GM21515 (cell line): ENCODE results near the gene STAT6.
"Not testable (repeated sequence)": the region's sequence is repeated elsewhere in the genome, so short reads cannot be mapped to it uniquely, and the experiment has no call there.

Source experiments
- ATAC-seq: cut with Tn5 transposase; IDR thresholded peaks from one replicate; pipeline ENCODE4 v1.9.1; 2021; ENCODE audit not compliant: unreplicated experiment

Gene STAT6

DNA sequence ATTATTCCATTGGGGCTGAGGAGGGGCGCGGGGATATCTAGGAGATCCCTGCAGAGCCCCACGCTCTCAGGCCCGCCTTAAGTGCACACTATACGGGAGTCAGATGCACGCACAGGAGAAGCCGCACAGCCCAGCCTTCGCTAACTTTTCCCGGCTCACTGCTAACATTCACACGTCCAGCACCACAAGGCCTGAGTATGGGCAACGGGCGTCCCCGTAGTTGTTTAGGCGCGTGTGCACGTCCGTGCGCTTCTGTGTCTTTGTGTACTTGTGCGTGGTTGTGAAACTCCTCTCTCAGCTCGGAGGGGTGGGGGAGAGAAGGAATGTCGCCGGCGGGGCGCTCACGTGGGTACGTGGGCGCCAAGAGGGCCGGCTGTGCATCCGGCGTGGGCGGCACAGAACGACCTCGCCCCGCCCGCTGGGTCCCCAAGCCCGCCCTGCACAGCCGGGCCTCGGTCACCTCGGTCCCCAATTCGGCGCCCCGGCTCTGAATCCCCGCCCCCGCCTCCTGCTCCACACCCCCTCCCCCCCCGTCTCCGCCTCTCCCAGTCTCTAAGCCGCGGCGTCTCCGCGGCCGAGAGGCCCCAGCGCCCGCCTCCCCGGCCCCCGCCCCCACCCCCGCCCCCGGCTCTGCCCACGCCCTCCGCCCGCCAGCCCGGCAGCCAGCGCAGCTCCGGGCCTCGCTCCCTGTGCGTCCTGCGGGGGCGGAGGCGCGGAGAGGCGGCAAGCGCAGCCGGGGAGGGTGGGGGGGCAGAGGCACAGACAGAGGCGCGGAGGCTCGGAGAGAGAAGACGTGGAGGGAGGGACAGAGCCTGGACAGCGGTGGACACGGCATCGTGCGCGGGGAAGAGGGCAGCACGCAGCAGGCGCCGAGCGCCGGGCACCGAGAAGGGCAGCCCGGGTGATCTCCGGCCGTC is 22.6 kb downstream of the STAT6 start, which contains the start of gene NAB2:
TSS of gene NAB2 (plus strand) at position 761 of the 917 bp plus-strand sequence. CDS start 158 bp downstream, outside the sequence.
- peak; percentile 57 for ATAC-seq

DNA sequence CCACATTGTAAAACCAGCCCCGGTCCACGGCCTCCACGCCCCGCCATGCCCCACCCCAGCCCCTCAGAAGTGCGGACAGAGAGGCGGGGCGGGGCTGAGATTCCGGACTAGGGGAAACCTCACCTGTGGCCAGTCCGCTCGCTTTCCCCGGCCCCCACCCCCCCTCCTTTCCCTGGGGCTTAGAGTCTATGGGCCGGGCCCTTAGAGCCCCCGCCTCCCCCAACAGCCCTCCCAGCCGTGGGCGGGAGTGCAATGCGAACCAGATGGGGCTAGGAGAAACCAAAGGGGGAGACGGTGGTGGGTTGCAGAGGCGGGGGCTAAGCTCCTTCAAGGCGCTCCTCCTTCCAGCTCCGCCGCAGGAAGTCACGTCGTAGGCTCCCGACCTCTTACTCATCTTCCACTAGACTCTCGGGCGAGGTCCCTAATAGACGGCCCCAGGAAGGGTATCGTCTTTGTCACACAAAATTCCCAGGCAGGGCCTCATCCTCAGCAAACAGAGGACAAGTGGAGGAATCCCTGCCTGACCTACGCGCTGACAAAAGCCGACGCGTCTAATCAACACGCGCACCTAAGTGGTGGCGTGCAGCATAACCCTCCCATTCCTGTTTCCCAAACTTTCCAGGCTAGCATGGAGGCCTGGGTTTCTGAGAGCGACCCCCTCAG is 23.3 kb downstream of the STAT6 start:
- ATAC-seq = peak; percentile 29

DNA sequence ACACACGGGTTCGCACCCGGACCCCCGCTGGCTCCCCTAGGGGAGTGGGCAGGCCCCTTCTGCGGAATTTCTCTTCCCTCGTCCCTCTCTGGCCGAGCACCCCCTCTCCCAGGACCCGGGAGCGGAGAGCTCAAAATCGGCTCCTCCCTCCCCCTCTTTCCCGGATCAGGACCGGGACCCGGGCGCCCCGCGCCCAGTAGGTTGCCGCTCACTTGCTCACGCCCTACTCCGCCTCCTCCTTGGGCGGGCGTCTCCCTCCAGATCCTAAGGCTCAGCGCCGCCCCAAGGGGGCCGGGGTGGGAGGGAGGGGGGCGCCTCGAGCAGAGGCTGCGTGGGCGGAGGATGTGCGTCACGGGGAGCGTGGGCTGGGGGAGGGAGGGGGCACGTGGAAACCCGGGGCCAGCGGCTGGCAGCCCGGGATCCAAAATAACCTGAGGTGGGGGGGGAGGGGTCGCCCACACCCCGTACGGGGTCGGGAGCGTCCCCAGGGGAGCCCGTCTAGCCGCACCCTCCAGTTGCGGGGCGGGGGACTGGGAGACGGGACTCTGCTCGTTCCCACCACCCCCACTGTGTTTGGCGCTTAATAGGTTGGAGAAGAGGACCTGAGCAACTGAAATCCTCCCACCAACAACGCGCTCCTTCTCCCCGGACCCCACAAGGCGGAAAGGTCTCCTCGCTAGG is 24.0 kb downstream of the STAT6 start:
- peak; percentile 26 for ATAC-seq

DNA sequence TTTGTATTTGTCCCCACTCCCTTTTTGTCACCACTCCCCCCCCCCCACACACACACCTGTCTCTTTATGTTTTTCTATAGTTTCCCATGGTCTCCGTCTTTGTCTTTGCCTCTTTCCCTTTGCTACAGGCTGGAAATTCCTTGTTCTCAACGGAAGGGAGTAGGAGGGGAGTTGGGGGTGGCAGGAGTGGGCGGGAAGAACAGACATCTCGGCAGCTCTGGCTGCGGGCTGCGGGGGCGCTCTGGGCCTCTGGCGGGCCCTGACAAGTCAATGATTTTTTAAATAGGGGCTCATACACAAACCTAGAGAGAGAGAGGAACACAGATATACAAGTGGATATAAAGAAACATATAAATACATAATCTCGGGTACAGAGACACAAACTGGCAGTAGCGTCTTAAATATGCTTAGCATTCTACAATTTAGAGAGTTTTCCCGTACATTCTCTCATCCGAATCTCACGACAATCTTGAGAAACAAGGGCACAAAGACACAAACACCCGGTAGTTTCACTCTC is 24.6 kb downstream of the STAT6 start:
- no peak for ATAC-seq

DNA sequence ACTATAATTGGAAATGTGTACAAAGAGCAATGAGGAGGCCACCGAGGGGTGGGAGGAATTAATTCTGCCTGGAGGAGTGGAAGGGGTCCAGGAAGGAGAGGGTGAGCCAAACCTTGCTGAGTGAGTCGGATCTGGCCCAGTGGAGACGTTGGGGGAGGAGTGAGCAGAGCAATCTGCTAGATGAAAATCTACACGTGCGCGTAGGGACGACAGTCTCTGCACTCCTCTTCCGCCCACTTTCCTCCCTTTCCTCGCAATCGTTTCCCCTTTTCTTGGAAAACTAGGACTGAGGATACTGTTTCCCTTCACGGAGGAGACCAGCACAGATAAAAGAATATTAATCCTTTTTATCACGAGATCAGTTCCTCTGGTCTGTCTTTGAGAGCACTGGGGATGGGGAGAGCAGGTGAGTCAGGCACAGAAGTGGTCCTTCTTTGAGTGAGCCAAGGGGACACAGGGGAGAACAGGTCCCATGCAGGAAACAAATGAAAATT is 25.1 kb downstream of the STAT6 start:
- ATAC-seq = no peak

DNA sequence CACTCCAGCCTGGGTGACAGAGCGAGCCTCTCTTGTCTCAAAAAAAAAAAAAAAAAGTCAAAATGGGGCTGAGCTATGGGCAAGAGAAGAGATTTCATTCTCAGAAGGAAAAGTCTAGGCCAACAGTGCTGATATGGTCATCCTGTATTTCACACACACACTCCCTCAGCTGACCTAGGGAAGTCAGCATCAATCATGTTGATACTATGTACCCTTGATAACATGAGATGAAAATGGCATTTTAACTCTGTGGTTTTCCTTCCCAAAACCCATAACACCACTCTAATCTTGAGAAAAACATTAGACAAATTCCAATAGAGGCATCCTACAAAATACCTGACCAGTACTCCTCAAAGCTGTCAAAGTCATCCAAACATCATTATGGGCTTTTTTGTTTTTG is 30.3 kb downstream of the STAT6 start:
- ATAC-seq = no peak

DNA sequence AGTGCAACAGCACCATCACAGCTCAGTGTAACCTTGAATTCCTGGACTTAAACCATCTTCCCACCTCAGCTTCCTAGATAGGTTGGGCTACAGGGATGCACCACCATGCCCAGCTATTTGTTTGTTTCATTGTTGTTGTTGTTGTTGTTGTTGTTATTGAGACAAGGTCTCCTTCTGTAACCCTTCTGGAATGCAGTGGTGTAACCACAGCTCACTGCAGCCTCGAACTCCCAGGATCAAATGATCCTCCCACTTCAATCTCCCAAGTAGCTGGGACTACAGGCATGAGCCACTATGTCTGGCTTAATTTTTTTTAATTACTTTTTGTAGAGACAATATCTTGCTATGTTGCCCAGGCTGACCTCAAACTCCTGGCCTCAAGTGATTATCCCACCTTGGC is 31.3 kb downstream of the STAT6 start:
- no peak for ATAC-seq

DNA sequence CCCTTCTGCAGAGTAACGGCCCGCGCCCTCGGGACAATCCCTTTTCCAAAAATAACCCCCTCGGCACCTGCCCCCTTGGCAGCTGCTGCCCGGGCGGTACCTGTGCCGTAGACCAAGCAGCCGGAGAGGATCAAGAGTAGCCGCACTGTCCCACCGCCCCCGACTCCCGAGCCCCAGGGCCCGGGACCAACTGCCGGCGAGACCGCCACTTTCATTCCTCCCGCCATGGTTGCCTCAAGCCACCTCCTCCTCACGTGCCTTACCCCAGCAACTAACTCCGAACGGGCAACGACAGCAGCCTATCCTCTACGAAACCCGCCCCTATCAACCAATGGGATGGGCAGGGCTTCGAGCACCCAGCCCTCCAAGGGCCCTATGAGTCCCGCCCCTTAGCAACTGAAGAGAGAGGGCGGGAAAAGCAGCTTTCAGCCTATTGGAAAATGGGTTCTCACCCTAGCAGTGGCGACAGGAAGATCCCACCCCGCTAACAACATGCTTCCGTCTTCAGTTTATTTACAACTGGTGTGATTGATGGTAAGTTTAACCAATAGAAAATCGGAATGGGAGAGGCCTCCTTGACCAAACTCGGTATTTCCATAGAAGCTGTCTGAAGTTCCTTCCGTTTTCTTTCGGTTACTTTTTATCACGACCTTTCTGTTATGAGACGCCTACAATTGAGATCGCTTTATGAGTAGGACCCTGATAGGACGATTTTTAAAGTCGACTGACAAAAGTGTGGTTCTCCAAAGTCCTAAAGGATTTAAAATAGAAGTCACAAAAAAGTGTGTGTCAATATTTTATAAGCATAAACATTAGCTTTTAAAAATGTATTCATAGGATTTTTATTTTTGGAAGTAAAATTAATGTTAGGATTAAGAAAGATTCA is 32.4 kb downstream of the STAT6 start, which contains the start of gene NEMP1:
TSS of gene NEMP1 (minus strand) at position 273 of the 886 bp plus-strand sequence. CDS start at position 227, 46 bp downstream.
- peak; percentile 97 for ATAC-seq

DNA sequence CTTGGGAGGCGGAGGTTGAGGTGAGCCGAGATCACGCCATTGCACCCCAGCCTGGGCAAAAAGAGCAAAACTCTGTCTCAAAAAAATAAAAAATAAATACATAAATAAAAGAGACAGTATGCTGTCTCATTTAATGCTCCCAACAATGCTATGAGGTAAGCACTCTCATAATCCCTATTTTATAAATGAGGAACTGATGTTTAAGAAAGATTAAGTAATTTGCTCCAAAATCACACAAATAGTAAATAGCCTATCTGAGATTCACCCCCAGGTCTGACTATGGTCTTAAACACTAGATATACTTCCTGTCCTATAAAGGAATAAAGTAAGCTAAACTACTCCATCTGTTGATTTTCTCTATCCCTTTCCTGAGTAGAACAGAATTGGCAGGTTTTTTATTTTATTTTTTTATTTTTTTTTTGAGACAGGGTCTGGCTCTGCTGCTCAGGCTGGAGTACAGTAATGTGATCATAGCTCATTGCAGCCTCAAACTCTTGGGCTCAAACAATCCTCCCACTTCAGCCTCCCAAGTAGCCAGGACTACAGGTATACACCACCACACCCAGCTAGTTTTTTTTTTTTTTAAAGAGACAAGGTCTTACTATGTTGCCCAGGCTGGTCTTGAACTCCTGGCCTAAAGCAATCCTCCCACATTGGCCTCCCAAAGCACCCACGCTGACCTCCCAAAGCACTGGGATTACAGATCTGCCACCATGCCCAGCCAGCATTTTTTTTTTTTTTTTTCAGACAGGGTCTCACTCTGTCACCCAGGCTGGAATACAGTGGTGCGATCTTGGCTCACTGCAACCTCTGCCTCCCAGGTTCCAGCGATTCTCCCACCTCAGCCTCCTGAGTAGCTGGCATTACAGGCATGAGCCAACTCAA is 37.4 kb downstream of the STAT6 start:
- ATAC-seq = not testable (repeated sequence)

DNA sequence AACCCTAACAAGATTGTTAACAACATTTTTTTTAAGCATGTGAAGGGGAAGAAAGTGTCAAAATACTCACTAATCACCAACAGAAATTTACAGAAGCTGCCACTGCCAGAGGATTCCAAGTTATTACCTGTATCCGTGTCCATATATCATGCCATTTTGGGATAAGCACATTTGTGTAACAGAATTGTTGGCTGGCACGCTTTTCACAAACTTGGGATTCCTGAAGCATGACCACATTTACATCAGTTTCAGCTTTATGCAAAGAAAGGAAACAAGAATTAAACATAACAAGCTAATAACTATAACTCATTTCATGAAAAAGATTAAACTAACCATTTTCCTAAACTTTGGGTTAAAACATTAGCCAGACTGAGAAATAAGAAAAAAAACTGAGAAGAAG is 38.5 kb downstream of the STAT6 start:
- no peak for ATAC-seq

DNA sequence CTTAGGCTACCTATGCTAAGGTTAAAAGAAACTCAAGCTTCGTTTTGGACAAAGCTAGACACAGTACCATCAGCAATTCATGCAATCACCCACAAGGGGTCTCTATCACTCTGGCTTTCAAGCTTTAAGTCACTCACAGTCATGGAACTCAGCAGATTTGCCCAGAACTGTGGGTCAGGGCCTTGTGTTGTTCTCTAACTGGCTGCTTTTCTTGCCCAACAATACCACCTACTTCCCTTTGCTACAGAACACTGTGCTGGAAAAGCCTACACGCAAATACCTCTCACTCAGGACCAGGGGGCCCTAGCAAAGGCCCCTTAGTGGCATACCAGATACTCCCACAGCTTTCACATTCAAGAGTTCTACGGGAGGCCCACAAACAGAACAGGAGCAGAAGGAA is 41.6 kb downstream of the STAT6 start:
- ATAC-seq = peak; percentile 68

DNA sequence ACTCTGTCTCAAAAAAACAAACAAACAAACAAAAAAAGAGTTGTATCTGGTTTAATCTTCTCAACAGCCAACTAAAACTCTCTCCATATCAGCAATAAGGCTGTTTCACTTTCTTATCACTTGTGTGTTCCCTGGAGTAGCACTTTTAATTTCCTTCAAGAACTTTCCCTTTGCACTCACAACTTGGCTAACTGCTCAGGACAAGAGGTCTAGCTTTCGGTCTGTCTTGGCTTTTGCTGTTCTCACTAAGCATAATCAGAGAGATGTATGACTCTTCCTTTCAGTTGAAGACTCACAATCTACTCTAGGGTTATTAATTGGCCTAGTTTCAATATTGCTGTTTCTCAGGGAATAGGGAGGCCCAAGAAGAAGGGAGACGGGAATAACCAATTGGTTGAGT is 44.9 kb downstream of the STAT6 start:
- ATAC-seq = no peak

DNA sequence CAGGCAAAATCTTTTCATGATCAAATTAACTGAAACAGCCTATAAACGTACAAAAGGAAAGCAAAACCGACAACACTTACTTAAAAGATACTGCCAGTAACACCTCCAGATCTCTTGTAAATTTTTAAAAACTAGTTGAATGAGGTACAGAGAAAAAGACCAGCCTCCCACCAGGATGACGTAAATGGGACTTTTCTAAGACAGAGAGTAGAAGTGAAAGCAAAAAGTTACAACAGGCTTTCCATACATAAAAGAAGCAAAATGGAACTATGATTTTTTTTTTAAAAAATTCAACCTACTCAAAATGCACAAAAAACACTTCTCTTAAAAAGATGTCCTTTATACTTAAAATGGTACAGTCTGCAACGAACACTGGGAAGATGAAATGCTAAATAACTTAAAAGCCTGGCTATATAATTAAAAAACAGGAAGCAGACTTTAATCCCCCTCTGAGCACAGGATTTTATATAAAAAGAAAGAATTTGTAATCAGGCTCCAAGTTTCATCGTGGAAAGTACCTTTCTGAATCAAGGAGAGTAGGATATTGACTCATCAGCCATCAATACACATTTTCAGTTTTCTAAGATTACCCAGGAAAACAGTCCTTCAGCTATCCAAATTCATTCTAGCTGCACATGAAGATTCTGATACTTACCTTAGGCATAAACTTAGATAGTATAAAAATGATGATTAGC is 47.0 kb downstream of the STAT6 start:
- ATAC-seq = peak; percentile 71

DNA sequence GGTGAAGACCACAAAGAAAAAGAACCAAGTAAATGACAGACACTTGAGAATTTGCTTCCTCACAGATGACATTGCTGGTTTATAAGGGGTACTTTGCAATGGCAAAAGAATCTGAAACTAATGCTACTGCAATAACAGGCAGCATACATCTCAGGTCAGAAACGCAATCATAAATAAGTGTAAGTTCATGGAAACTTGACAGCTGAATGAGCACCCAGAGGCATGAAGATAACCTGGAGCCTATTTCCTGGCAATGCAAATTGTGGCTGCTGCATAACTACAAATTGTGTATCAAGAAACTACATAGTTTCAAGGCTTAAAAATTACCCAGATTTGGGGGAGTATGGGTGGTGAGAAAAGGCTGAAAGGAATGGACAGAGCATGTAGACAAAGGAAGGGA is 52.7 kb downstream of the STAT6 start:
- ATAC-seq = no peak

DNA sequence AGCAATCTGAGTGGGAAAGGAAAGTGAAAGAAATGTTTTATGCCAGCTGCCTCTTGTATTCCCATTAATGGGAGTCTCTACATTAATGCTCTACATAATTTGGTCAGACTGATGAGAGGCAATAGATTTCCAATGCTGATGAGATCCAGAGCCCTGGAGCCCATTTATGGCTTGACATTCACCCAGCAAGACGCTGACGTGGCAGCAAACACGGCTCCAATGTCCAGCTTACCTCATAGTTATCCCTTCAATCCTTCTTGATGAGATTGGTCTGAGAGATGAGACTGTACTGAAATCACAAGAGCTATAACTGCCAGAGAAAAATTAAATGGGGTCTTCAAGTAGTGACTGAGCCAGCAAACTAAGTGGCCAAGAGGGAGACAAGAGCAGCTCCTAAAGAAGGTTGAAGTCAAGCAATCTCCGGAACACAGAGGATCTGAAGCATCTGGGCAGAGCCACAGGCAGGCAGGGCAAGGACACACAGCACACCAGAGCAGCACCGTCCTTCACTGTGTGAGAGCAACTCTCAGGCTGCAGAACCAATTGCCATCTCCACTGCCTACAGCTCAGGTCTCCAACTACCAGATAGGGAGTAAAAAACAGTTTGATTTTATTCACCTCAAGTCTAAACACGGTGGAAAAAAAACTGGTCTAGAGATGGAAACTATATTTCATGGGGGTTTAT is 54.0 kb downstream of the STAT6 start:
- no peak for ATAC-seq

DNA sequence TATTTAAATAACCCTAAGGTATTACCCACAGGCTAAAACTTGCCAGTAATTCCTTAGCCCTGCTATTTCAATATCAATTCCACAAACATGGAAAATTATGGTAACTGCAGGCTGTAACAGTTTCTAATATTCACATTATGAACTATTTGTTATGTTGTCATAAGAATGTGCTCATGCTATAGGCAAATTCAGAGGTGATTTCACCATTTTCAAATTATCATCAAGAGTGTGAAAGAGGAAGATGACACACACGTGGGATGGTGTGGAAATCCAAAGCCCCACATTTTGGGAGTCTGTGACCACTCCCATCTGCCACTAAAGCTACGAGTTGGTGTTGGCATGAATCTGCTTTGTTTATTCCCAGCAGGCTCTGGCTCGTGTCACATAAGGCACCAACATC is 55.3 kb downstream of the STAT6 start:
- no peak for ATAC-seq

DNA sequence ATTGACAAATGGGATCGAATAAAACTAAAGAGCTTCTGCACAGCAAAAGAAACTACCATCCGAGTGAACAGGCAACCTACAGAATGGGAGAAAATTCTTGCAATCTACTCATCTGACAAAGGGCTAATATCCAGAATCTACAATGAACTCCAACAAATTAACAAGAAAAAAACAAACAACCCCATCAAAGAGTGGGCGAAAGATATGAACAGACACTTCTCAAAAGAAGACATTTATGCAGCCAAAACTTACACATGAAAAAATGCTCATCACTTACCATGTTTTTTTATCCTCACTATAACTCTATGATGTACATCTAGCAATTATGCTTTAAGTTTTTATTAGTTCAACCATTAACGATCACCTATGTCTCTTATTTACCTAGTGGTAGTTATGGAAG is 57.3 kb downstream of the STAT6 start:
- not testable (repeated sequence) for ATAC-seq

DNA sequence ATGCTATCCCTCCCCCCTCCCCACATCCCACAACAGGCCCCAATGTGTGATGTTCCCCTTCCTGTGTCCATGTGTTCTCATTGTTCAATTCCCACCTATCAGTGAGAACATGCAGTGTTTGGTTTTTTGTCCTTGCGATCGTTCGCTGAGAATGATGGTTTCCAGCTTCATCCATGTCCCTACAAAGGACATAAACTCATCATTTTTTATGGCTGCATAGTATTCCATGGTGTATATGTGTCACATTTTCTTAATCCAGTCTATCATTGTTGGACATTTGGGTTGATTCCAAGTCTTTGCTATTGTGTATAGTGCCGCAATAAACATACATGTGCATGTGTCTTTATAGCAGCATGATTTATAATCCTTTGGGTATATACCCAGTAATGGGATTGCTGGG is 58.0 kb downstream of the STAT6 start:
- not testable (repeated sequence) for ATAC-seq
